HepG2 (cell line): Measurements from ENCODE around the gene OSER1. TPM values are rescaled to one million over a fixed set of nuclear protein-coding genes. Genes with fewer than 3 reads are reported as not detected.
A peak's percentile ranks its signal among the peaks of the same experiment; 100 is the strongest.

ENCODE experiments used
- CAMTA2 ChIP-seq: sonication (generic); formaldehyde crosslinking; IDR thresholded peaks from 2 replicates; pipeline ENCODE4 v1.4.0; 2020; ENCODE audit warnings: mild to moderate bottlenecking, missing genetic modification reagents, borderline replicate concordance
- CENPX ChIP-seq: sonication (generic); formaldehyde crosslinking; IDR thresholded peaks from 2 replicates; pipeline ENCODE4 v1.9.0; 2021; ENCODE audit warnings: mild to moderate bottlenecking, missing genetic modification reagents, moderate library complexity
- GZF1 ChIP-seq: sonication (generic); formaldehyde crosslinking; IDR thresholded peaks from 2 replicates; pipeline ENCODE4 v1.5.1; 2020; ENCODE audit warnings: mild to moderate bottlenecking, missing genetic modification reagents
- MED1 ChIP-seq: sonication (generic); formaldehyde crosslinking; IDR thresholded peaks from 2 replicates; pipeline ENCODE4 v1.4.0; 2020; ENCODE audit warnings: missing genetic modification reagents
- NBN ChIP-seq: fragments of 450-650 bp; conservative IDR thresholded peaks from 2 replicates; pipeline ENCODE4 v1.6.1; 2017
- POGZ ChIP-seq: sonication (generic); formaldehyde crosslinking; IDR thresholded peaks from 2 replicates; pipeline ENCODE4 v1.4.0; 2020; ENCODE audit warnings: mild to moderate bottlenecking, missing genetic modification reagents
- SIX1 ChIP-seq: sonication (generic); formaldehyde crosslinking; IDR thresholded peaks from 2 replicates; pipeline ENCODE4 v1.4.0; 2020; ENCODE audit warnings: missing genetic modification reagents, borderline replicate concordance
- SP4 ChIP-seq: sonication (generic); formaldehyde crosslinking; IDR thresholded peaks from 2 replicates; pipeline ENCODE4 v1.8.1; 2023; ENCODE audit warnings: mild to moderate bottlenecking, missing genetic modification reagents
- ZNF772 ChIP-seq: sonication (generic); formaldehyde crosslinking; IDR thresholded peaks from 2 replicates; pipeline ENCODE4 v1.5.0; 2020; ENCODE audit warnings: mild to moderate bottlenecking, missing genetic modification reagents
- ZSCAN12 ChIP-seq: sonication (generic); formaldehyde crosslinking; IDR thresholded peaks from 2 replicates; pipeline ENCODE4 v1.9.0; 2021; ENCODE audit warnings: mild to moderate bottlenecking, missing genetic modification reagents
- polyA plus RNA-seq, 8 experiments: library from polyadenylated mRNA; depleted of rRNA in 3 of 8; stranded (reverse) in 7 of 8; unstranded in 1 of 8; fragments of >200 nt; fragmentation: Illumina TruSeq in 4 of 8; extraction: Trizol in 4 of 8; gene quantifications; 2 replicates each; pipeline versions ENCODE4 v1.2.1 to v1.2.3, GENCODE V29; 2011 to 2016; ENCODE audit warnings: low read depth in 4 of 8, missing spikeins in 1 of 8, mixed read lengths in 1 of 8; ENCODE audit not compliant: insufficient read depth in 1 of 8
- total RNA-seq, 5 experiments: library from RNA; depleted of rRNA; stranded (reverse); fragments of >200 nt; fragmentation: Illumina TruSeq; extraction: Trizol; gene quantifications; 2 replicates each; pipeline ENCODE4 v1.2.3, GENCODE V29; 2016; ENCODE audit warnings: low read depth in 1 of 5
- TF ChIP-seq, protein P1 (sequence below): sonication (generic); formaldehyde crosslinking; IDR thresholded peaks from 2 replicates; pipeline ENCODE4 v1.9.0; 2022; ENCODE audit warnings: low read depth, missing genetic modification reagents
- TF ChIP-seq, protein P2 (sequence below): sonication (generic); formaldehyde crosslinking; conservative IDR thresholded peaks from 2 replicates; pipeline ENCODE4 v1.8.0; 2022; ENCODE audit warnings: mild to moderate bottlenecking, moderate library complexity, missing genetic modification reagents
- TF ChIP-seq, protein P3 (sequence below): sonication (generic); formaldehyde crosslinking; IDR thresholded peaks from 2 replicates; pipeline ENCODE4 v1.5.0; 2020; ENCODE audit warnings: missing genetic modification reagents
- TF ChIP-seq, protein P4 (sequence below): sonication (generic); formaldehyde crosslinking; IDR thresholded peaks from 2 replicates; pipeline ENCODE4 v1.9.0; 2022; ENCODE audit warnings: missing genetic modification reagents, mild to moderate bottlenecking, borderline replicate concordance
- TF ChIP-seq, protein P5 (sequence below): sonication (generic); formaldehyde crosslinking; IDR thresholded peaks from 2 replicates; pipeline ENCODE4 v1.4.0; 2020; ENCODE audit warnings: missing genetic modification reagents

Gene OSER1
- total and polyA plus RNA-seq, 2 of the 13 experiments (the other 11 are each of a cell fraction or from before 2014, with no cell fraction given) = 71.2 to 71.5 TPM

DNA sequence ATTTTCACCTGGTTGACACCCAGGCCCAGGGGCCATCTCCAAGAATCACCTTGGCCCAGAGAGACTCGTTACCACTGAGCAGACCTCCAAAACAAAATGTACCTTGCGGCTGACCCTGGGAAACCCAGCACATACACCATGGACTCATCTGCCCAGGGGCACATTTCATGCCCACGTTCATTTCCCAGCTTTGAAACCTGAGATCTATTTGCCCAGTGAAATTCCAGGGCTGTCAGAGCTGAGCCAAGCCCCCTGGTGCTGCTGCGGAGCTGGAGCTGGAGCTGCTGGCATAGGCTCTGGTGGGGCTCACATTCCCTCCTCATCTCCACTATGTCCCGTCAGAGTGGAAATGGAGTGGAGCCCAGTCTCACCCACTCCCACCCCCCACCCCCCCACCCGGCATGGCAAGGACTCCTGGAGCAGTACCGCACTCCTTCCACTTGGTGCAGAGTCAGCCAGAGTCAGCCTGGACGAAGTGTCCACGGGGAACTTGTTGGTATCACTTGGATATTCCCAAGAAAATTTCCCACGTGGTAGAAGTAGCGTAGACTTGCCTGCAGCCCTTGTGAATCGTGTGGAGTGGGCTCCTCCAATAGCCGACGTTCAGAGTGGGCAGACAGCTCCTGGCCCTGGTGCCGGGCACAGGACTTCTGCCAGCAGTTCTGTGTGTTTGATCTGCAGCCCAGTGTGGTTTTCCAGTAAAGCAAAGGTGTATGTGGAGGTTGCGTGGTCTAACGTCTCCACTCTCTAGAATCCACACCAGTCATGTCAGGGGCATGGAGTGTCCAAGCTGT, 18.1 kb upstream of the OSER1 start (continued):
- no peak for TF ChIP-seq MED1
- TF ChIP-seq, protein P1, sequence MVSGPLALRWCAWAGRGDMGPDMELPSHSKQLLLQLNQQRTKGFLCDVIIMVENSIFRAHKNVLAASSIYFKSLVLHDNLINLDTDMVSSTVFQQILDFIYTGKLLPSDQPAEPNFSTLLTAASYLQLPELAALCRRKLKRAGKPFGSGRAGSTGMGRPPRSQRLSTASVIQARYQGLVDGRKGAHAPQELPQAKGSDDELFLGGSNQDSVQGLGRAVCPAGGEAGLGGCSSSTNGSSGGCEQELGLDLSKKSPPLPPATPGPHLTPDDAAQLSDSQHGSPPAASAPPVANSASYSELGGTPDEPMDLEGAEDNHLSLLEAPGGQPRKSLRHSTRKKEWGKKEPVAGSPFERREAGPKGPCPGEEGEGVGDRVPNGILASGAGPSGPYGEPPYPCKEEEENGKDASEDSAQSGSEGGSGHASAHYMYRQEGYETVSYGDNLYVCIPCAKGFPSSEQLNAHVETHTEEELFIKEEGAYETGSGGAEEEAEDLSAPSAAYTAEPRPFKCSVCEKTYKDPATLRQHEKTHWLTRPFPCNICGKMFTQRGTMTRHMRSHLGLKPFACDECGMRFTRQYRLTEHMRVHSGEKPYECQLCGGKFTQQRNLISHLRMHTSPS = peak; percentile 86
- TF ChIP-seq, protein P2, sequence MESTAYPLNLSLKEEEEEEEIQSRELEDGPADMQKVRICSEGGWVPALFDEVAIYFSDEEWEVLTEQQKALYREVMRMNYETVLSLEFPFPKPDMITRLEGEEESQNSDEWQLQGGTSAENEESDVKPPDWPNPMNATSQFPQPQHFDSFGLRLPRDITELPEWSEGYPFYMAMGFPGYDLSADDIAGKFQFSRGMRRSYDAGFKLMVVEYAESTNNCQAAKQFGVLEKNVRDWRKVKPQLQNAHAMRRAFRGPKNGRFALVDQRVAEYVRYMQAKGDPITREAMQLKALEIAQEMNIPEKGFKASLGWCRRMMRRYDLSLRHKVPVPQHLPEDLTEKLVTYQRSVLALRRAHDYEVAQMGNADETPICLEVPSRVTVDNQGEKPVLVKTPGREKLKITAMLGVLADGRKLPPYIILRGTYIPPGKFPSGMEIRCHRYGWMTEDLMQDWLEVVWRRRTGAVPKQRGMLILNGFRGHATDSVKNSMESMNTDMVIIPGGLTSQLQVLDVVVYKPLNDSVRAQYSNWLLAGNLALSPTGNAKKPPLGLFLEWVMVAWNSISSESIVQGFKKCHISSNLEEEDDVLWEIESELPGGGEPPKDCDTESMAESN (CRISPR knock-in tag) = no peak
- no peak for TF ChIP-seq POGZ (CRISPR knock-in tag)
- TF ChIP-seq CENPX (CRISPR knock-in tag) = no peak
- TF ChIP-seq, protein P3, sequence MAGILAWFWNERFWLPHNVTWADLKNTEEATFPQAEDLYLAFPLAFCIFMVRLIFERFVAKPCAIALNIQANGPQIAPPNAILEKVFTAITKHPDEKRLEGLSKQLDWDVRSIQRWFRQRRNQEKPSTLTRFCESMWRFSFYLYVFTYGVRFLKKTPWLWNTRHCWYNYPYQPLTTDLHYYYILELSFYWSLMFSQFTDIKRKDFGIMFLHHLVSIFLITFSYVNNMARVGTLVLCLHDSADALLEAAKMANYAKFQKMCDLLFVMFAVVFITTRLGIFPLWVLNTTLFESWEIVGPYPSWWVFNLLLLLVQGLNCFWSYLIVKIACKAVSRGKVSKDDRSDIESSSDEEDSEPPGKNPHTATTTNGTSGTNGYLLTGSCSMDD = no peak
- TF ChIP-seq ZNF772 = no peak
- TF ChIP-seq CAMTA2 = no peak
- no peak for TF ChIP-seq SP4
- no peak for TF ChIP-seq ZSCAN12 (CRISPR knock-in tag)
- TF ChIP-seq, protein P4, sequence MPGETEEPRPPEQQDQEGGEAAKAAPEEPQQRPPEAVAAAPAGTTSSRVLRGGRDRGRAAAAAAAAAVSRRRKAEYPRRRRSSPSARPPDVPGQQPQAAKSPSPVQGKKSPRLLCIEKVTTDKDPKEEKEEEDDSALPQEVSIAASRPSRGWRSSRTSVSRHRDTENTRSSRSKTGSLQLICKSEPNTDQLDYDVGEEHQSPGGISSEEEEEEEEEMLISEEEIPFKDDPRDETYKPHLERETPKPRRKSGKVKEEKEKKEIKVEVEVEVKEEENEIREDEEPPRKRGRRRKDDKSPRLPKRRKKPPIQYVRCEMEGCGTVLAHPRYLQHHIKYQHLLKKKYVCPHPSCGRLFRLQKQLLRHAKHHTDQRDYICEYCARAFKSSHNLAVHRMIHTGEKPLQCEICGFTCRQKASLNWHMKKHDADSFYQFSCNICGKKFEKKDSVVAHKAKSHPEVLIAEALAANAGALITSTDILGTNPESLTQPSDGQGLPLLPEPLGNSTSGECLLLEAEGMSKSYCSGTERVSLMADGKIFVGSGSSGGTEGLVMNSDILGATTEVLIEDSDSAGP (CRISPR knock-in tag) = no peak
- peak; percentile 75; the same call in 1 of the 2 replicates for TF ChIP-seq SIX1 (CRISPR knock-in tag)
- TF ChIP-seq NBN = no peak
- TF ChIP-seq, protein P5, sequence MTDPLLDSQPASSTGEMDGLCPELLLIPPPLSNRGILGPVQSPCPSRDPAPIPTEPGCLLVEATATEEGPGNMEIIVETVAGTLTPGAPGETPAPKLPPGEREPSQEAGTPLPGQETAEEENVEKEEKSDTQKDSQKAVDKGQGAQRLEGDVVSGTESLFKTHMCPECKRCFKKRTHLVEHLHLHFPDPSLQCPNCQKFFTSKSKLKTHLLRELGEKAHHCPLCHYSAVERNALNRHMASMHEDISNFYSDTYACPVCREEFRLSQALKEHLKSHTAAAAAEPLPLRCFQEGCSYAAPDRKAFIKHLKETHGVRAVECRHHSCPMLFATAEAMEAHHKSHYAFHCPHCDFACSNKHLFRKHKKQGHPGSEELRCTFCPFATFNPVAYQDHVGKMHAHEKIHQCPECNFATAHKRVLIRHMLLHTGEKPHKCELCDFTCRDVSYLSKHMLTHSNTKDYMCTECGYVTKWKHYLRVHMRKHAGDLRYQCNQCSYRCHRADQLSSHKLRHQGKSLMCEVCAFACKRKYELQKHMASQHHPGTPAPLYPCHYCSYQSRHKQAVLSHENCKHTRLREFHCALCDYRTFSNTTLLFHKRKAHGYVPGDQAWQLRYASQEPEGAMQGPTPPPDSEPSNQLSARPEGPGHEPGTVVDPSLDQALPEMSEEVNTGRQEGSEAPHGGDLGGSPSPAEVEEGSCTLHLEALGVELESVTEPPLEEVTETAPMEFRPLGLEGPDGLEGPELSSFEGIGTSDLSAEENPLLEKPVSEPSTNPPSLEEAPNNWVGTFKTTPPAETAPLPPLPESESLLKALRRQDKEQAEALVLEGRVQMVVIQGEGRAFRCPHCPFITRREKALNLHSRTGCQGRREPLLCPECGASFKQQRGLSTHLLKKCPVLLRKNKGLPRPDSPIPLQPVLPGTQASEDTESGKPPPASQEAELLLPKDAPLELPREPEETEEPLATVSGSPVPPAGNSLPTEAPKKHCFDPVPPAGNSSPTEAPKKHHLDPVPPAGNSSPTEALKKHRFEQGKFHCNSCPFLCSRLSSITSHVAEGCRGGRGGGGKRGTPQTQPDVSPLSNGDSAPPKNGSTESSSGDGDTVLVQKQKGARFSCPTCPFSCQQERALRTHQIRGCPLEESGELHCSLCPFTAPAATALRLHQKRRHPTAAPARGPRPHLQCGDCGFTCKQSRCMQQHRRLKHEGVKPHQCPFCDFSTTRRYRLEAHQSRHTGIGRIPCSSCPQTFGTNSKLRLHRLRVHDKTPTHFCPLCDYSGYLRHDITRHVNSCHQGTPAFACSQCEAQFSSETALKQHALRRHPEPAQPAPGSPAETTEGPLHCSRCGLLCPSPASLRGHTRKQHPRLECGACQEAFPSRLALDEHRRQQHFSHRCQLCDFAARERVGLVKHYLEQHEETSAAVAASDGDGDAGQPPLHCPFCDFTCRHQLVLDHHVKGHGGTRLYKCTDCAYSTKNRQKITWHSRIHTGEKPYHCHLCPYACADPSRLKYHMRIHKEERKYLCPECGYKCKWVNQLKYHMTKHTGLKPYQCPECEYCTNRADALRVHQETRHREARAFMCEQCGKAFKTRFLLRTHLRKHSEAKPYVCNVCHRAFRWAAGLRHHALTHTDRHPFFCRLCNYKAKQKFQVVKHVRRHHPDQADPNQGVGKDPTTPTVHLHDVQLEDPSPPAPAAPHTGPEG (CRISPR knock-in tag) = no peak
- no peak for TF ChIP-seq GZF1 (CRISPR knock-in tag)
